Stimulated activated CD8-positive, alpha-beta memory T cell treated with anti-CD3 and anti-CD28 coated beads, Interleukin-12 subunit alpha, Interleukin-12 subunit beta, amount 100 ng/mL, for 1 hour (primary cell): ENCODE measurements around the gene GATAD2A.
A peak's percentile ranks its signal among the peaks of the same experiment; 100 is the strongest.

ENCODE experiments used
- DNase-seq: peaks from one replicate; pipeline ENCODE4 v3.0.0-alpha.2; 2020; ENCODE audit warnings: low read depth

The GATAD2A gene

GRCh38 chr19:19547674-19548336, 142.3 kb downstream of the GATAD2A start:
- DNase-seq: no peak

- no peak for DNase-seq
These were observed 143.7 kb downstream of the GATAD2A start for GRCh38 chr19:19548915-19549759.

DNA sequence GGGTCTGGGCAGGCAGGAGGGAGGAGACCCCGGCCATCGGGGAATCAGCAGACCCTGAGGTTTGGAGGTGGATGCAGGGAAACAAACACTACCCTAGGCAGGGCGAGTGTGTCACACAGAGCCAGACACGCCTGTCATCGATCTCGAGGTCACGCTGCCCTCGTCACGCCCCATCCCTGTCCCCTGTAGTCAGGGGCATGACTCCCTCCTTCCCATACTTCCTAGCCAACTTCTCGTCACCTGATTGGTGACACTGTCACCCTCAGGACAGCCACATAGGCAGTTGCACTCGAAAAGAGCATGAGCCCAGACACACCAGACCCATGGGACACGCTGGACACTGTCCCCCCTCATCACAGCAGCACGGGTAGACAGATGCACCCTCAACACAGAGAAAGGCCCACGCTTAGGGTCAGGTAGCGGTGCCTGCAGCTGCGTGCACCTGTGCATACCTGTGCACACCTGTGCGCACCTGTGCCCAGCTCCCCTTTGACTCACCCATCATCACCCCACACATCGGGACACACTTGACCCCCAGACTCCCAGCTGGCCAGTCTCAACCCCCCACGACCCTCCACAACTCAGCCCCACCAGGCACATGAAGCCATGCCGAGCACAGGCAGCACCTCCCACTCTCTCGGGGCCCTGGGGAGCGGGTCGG, 144.5 kb downstream of the GATAD2A start:
- no peak for DNase-seq

DNA sequence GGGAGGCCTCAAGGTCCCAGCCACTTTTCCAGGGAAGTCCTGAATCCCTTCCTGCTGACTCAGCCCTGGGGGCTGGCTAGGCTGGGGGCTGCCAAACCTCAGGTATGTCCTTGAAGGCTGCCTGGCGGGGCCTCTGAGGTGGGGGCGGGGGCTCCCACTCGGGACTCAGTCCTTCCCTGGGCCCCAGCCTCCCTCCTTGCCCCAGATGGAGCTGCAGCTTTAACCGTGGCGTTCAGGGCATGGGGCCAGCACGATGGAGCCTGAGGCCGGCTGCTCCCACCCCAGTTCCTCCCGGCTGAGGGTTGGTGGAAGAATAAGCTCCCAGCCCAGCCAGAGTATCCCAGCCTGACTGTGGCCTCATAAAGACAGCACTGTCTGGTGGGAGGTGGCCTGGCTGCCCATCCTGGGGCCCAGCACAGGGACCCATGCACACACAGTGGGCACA, 145.0 kb downstream of the GATAD2A start:
- DNase-seq: no peak

GRCh38 chr19:19550972-19551852, 145.7 kb downstream of the GATAD2A start:
- no peak for DNase-seq

GRCh38 chr19:19551853-19552192, 146.3 kb downstream of the GATAD2A start:
- no peak for DNase-seq

DNA sequence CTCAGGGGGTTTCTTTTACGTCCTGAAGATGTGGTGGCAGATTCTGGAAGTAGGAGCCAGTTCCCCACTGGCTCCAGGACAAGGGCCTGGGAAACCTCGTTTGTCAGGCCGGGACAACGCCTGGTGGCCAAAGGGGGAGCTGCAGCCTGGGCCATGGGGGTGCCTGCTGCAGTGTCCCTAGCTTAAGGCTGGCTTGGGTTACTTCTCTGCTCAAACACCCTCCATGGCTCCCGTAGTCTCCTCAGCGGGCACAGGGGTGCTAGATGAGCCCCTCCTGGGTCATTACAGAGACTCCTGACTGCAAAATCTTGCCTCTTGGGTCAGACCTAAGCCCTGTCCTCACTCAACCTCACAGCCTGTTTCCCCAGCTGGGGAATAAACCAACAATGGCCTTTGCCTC, 147.3 kb downstream of the GATAD2A start:
- no peak for DNase-seq

DNA sequence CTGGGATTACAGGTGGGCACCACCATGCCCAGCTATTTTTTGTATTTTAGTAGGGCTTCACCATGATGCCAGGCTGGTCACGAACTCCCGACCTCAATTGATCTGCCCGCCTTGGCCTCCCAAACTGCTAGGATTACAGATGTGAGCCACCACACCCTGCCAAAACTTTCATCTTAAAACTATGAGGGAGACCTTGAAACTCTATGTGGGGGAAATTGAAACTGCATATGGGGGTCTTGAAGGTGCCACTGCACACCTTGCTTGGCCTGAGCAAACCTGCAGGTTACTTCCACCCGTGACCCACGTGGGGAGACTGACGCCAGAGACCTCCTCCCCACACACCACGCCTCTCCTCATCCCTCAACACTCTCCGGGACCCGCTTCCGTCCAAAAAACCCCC, 148.2 kb downstream of the GATAD2A start:
- DNase-seq: no peak

DNA sequence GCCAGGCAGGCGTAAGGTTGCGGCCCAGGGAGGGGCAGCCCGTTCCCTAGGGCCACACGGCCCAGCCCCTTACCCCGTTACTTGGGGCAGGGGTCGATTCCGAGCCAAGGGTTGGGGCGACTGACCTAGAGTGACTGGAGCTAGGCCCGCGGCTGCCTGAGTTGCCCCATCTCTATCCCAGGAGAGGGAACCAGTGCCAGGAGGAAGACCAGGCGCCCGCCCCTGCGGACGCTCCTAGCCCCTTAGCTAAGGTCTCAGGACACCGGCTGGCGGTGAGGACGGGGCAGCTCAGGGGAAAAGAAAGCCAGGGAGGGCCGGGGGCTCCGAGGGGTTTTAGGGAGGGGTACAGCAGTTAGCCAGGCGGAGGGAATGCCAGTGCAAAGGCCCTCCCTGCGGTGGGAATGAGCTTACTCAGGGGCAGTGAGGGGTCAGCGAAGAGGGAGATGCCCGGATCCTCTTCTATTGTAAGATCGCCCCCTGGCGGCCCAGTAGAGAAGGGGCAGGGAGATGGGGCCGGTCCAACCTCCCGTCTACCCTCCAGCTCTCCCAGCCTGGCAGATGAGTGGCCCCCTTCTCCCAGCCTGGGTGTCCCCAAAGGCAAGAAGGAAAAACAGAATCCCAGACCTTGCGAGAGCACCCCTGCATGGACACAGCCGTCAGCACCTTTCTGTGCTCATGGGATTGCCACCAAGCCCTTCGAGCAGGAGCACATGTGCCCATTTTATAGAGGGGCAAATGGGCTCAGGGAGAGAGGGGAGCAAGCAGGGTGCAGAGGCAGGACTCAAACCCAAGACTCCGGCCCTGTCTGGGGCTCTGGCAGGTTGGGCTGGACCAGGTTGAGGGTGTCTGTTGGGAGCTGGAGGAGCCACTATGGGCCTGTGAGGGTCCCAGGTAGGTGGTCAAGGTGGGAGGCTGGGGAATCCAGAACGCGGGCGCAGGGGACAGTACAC, 148.9 kb downstream of the GATAD2A start:
- peak; percentile 36 for DNase-seq

GRCh38 chr19:19558055-19558454, 152.6 kb downstream of the GATAD2A start:
- DNase-seq: no peak
